Measurements from ENCODE around the gene MAGOHB.
"Not testable (repeated sequence)": the region's sequence is repeated elsewhere in the genome, so short reads cannot be mapped to it uniquely, and the experiment has no call there.

MAGOHB gene

DNA sequence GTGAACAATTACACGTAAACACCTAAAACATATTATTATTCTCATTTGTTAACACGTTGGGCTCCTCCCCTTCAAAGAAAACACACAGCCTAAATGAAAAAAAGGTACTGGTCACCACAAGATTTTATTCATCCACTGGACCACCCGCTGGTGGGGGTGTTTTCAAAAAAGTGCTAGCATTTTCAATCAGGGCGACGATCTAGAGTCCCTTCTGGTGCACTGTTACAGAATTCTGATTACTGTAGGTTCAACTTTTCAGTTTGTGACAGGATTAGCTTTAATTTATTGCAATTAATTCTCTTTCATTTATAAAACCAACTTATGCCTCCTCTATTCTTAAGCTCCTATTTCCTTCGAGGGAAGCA is 443 bp downstream of the MAGOHB start:
- DNase-seq (ENCODE audit: low read depth in 3 of 3): no peak

DNA sequence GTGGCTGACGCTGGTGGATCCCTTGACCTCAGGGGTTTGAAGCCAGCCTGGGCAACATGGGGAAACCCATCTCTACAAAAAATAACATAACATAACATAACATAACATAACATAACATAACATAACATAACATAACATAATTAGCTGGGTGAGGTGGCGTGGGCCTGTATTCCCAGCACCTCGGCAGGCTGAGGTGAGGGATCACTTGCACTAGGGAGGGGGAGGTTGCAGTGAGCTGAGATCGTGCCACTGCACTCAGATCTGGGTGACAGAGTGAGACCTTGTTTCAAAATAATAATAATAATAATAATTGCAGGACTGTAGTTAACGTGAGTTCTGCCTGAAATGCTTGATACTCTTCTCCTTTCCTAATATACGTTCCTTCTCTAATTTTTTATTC is 1.3 kb downstream of the MAGOHB start:
- DNase-seq (ENCODE audit: low read depth in 3 of 3): no peak

DNA sequence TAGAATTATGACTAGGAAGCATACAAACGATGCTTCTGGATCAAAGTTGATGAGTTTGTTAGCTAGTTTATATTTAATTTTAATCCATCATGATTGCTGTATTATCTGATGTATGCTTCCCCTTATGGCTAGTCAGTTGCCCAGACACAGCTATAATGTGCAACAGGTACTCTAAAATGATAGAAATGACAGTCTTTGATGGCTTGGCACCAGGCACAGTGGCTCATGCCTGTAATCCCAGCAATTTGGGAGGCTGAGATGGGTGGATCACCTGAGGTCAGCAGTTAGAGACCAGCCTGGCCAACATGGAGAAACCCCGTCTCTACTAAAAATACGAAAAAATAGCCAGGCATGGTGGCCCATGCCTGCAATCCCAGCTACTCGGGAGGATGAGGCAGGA is 2.2 kb downstream of the MAGOHB start:
- DNase-seq (ENCODE audit: low read depth in 3 of 3): not testable (repeated sequence)

DNA sequence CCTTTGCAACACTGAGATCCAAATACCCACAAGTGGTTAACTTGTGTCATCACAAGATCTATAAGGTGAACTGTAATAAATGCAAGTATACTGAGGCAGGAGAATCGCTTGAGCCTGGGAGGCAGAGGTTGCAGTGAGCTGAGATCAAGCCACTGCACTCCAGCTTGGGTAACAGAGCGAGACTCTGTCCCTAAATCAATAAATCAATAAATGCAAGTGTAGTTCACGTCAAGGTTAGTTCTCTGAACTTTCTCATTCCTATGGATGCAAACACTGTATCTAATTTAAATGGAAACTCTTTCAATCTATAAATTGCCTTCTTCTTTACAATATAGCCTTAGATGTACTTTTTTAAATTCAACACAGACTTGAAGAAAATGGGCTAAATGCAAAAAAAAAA is 3.2 kb downstream of the MAGOHB start:
- no peak for DNase-seq (ENCODE audit: low read depth in 3 of 3)

DNA sequence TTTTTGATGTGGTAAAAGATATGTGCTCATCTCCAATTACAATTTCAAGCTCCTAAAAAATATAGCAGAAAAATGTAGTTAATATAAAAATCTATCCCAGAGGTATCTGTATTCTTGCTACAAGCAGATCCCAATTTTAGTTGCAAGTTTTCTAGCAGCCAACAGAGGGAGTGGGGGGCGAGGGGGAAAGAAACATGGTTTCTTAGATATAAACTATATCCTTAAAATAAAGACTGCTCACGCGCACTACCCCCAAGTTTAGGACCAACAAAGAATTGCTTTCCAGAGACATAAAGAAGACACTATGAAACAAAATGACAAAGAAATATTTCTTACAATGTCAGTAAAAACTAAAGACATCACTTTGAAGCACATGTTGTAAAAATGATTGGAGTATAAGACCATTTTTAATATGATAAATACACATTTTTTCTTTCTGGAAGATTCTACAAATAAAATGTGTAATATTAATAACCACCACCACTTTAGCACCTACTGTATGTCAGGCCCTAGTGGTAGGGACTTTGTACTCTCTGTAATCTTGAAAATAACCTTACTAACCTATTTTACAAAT is 5.4 kb downstream of the MAGOHB start:
- no peak for DNase-seq (ENCODE audit: low read depth in 3 of 3)

DNA sequence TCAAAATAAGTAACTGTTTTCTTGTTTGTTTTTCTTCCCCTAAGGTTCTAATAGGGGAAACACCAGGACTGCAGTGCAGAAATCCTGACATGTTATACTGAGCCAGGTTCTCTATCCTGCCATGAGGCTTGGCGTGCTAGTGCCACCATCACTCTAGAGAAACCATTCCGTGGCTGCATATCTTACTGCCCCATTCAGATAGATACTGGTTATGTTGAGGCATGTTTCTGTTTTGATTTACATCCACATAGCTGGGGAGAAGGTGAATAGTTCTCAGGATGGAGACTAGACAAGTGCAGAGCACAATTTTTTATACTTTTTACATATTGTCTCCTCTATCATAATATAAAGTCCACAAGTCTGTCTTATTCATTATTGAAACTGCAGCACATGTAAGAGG is 11.5 kb downstream of the MAGOHB start:
- no peak for DNase-seq (ENCODE audit: low read depth in 3 of 3)

DNA sequence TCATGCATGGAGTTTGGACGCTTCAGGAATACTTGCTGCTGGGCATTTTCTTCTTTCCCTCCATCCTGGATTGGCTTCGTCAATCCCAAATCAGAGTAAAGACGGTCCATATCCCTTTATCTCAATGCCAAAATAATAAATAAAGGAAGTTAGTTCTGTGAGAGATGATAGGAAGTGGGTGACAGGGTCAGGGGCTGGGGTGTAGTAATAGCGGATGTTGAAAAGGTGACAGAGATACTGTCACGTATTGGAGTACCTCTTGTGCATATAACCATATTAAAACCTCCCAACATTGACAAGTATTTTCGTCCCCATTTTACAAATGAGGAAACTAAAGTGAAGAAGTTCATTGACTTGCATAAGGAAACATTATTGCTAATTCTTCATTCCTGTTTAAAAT is 12.4 kb downstream of the MAGOHB start:
- no peak for DNase-seq (ENCODE audit: low read depth in 3 of 3)

DNA sequence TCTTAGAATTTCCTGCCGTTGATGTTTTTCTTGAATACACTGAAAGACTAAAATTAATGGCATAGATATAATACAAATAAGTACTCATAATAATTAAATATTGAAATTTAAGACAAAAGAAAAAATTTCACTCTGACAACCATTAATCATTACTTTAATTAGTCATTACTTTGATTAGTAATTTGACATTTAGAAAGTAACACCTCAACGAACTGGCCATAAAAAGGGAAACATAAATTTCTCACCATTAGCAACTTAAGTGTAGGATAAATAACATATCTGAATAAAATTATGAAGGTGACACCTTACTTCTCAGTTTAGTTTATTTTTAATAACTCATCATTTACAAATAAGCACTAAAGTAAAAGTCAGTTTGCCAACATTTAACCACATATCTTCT is 17.5 kb downstream of the MAGOHB start:
- DNase-seq (ENCODE audit: low read depth in 3 of 3): no peak

DNA sequence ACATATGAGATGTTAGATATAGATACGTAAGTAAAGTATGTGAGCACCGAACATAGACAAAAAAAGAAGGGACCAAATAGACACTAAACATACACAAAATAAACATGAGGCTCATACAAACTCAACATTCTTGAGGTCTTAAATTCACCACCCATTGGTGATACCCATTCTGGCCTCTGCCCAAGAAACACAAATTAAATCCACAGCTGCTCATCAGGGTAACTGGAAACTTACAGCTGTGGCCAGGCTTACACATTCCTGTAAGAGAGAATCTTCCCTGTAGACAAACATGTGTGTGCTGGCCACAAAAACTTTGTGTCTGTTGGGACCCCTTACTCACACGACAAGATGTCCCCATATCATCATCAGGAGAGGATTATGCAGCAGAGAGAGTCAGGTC is 22.4 kb downstream of the MAGOHB start:
- DNase-seq (ENCODE audit: low read depth in 3 of 3): no peak

DNA sequence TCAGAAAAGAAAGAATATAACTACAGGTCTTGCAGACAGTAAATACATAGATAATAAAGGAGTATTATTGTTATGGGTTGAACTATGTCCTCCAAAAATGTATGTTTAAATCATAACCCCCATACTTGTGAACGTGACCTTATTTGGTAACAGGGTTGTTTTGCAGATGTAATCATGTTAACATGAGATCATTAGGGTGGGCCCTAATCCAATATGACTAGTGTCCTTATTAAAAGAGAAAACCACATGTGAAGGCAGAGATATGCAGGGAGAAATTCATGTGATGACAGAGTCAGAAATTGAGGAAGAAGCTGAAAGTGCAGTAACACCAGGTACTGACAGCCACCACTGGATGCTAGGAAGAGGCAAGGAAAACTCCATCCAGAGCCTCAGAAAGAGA is 29.0 kb downstream of the MAGOHB start:
- DNase-seq (ENCODE audit: low read depth in 3 of 3): no peak

DNA sequence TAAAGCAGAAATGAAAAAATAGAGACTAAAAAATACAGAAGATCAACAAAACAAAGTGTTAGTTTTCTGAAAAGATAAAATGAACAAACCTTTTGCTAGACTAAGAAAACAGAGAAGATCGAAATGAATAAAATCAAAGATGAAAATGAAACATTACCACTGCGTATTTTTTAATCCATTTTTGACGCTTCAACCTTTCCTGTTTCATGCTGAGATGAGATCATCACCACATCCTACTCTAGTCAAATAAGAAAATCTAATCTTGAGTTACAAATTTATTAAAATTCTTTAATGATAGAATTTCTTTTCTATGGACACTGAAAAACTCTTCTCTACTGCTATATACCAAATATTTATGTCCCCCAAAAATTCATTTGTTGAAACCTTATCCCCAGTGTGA is 30.7 kb downstream of the MAGOHB start:
- DNase-seq (ENCODE audit: low read depth in 3 of 3): no peak

DNA sequence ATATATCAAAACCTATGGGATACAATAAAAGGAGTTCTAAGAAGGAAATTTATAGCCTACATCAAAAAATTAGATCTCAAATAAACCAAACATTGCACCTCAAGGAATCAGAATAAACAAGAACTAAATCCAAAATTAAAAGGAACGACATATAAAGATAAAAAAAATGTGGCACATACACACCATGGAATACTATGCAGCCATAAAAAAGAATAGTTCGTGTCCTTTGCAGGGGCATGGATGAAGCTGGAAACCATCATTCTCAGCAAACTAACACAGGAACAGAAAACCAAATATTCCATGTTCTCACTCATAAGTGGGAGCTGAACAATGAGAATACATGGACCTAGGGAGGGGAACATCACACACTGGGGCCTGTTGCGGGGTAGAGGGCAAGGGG is 31.3 kb downstream of the MAGOHB start:
- not testable (repeated sequence) for DNase-seq (ENCODE audit: low read depth in 3 of 3)

DNA sequence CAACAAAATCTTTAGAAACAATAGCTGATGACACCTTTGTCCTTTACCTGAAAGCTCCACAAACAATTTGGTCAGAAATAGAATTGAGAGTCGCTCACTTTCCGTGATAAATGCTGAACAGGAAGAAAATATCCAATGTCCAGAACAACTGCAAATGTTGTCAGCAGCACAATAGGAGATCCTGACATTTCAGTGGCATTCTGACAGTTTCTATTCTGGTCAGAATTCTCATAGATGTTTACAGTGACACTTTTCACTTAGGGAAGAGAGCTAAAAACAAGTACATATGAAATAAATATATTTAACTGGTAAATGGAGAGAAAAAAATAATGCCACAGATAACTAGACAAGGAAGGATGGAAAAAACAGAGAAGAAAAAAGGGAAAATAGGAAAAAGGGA is 39.1 kb downstream of the MAGOHB start:
- no peak for DNase-seq (ENCODE audit: low read depth in 3 of 3)

DNA sequence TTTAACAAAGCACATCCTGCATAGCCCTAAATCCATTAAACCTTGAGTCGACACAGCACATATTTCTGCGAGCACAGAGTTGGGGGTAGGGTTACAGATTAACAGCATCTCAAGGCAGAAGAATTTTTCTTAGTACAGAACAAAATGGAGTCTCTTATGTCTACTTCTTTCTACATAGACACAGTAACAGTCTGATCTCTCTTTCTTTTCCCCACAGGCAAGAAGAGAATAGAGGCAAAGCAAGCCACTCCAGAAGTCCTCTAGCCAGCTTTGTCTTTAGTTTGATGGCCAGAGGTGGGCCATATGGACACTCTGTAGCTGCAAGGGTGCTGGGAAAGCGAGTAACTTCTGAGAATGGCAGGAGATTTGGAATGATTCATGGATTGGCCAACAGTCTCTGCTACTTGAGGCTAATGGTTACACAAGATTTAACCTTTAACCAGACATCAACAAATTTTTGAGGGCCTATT is 41.4 kb downstream of the MAGOHB start:
- DNase-seq (ENCODE audit: low read depth in 3 of 3): not testable (repeated sequence)

DNA sequence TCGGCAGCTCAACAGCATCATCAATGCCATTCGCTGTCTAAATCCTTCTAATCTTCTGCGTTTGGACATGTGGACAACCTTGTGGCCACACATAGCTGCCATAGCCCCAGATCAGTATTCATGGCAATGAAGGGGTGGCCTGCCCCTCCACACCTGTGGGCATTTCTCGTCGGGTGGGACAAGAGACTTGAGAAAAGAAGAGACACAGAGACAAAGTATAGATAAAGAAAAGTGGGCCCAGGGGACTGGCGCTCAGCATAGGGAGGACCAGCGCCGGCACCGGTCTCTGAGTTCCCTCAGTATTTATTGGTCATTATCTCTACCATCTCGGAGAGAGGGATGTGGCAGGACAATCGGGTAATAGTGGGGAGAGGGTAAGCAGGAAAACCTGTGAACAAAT is 42.3 kb downstream of the MAGOHB start:
- DNase-seq (ENCODE audit: low read depth in 3 of 3): no peak

DNA sequence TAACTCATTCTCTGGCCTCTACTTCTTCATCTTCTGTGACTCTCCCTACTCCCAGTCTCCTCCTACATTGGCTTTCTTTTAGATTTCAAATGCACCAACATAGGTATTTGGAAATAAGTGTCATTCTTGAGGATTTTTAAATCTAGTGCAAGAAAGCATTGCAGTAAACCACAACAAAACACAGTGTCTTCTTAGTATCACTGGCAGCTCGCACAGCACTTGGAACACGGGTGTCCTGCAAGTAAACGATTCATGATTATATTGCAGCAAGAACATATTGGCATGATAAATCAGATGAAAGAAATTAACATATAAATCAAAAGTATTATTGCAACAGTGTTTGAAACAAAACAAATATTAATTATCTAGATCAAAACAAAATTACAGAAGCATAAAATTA is 45.6 kb downstream of the MAGOHB start:
- no peak for DNase-seq (ENCODE audit: low read depth in 3 of 3)

DNA sequence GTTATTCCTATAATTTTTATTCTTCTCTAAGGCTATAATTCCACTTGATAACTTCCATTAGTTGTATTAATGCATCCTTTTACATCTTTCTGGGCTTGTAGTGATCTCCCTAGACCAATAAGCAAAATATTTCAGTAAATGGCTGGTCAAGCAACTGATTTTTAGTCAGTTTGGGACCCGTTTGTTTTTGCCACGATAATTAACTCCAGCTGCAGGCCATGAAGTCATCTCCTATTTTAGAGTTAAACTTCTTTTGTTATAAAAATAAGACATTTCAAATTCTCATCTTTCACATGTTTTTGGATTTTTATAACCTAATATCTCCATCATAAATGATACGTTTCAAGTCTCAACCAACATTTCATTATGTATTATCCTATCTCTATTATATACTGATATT is 49.4 kb downstream of the MAGOHB start:
- no peak for DNase-seq (ENCODE audit: low read depth in 3 of 3)

DNA sequence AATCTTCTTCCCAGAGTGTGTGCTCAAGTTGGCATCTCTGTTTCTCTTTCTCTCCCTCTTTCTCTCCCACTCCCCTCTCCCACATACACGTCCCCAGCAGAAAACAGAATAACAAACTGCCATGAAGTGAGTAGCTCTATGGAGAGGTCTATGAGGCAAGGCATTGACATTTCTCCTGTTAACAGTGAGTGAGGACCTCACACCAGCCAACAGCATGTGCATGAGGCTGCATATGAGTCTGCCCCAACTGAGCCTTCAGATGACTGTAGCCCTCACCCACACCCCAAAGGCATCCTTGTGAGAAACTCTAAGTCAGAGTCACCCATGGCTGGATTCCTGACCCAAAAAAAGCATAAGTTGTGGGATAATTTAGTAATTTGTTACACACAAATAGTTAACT is 50.4 kb downstream of the MAGOHB start:
- no peak for DNase-seq (ENCODE audit: low read depth in 3 of 3)

DNA sequence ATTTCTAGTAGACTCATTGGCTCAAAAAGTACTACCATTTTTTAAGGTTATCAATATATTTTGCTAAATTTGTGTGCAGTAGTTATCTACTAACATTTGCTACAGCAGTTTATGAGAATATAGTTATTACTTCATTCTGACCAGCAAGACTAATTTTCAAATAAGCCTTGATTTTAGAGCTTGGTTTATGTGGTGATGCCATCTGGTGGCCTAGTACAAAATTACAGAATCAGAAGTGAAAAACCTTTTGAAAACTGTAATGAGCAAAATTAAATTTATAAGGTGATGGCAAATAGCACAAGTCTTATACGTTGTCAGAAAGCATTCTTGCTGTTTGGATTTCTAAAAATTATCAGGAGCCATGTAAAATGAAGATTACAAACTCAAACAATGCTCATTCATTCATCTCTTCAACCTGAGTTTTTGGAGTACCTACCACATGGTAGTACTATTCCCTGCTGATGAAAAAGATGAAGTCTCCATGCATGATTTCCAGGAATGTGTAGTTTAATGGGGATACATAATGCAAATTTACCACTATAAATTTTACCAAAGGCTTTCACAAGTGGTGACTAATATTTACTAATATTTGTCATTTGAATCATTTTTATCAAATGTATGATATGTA is 51.0 kb downstream of the MAGOHB start:
- DNase-seq (ENCODE audit: low read depth in 3 of 3): no peak

DNA sequence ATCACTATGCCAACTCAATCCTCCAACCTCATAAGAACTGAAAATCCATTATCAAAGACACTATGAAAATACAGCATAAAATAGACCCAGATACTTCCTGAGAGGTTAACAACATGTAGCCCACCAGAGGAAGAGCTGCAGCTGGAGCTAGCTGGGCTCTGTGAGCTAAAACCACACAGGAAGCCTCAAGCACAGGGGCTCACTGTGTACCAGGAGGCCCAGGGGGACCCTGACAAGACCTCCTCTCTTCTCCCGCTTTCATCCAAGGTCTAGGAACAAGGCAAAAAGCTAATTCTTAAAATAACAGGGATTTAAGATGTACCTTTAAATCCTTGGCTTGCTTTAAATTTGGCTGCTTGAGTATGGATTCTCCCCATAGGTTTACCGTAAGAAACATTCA is 54.2 kb downstream of the MAGOHB start:
- DNase-seq (ENCODE audit: low read depth in 3 of 3): no peak

DNA sequence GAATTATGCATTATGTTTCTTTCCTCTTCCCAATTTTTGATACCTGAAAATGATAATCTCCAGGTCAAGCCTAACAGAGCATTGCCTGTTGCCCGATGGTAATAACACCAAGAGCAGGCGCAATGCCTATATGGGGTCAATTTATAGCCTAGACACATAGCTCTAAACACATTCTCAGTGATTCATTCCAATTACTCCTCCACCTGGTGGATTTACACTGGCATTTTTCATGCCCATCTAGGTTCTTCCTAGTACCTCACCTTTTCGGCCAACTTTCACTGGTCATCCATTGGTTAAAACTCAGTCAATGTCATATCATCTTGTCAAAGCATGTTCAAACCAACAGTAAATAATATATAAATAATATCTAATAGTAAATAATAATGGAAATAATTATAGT is 54.6 kb downstream of the MAGOHB start:
- DNase-seq (ENCODE audit: low read depth in 3 of 3): no peak

DNA sequence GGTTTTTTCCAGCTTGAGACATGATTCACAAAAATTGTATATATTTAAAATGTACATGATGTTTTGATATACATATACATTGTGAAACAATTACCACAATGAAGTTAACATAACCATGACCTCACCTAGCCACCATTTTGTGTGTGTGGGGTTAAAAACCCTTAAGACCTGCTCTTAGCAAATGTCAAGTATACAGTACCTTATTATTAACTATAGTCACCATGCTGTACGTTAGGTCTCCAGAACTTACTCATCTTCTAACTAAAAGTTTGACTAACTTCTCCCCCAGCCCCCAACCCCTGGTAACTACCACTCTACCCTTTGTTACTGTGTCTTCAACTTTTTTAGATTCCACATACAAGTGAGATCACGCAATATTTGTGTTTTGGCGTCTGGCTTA is 55.1 kb downstream of the MAGOHB start:
- DNase-seq (ENCODE audit: low read depth in 3 of 3): no peak

DNA sequence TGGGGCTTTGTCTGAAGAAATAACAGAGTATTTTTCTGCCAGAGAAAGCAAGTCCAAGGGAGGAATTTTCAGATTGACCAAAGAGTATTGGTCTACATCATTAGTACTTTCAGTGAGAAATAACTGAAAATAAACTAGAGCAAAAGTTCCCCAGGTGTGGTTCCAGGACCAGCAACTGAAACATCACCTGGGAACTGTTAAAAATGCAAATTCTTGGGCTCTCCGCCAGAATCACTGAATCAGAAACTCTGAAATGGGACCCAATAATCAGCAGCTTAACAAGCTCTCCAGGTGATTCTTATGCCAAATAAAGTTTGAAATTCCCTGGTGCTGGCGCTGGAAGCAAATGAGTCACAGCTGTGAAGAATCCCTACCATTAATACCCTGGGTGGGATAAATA is 55.6 kb downstream of the MAGOHB start:
- DNase-seq (ENCODE audit: low read depth in 3 of 3): no peak

DNA sequence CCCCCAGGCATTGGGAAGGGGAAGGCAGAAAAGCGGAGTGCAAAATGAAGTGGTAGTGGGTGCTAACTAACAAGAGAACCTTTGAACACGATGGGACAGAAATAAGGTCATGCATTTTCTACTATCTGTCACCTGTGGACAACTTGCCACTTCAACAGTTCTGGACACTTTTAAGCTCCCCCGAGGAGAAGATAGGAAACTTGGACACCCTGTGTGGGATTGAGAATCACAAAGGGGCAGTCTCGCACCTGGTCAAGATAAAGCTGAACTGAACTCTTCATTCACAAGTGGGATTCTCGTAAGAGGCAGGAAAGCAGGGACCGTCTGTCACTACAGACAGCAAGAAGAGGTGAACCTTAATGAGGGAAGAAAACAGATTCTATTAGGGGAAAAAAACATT is 56.1 kb downstream of the MAGOHB start:
- no peak for DNase-seq (ENCODE audit: low read depth in 3 of 3)
